GM21825 (cell line): Measurements from ENCODE around the gene ALK.
"Not testable (repeated sequence)": the region's sequence is repeated elsewhere in the genome, so short reads cannot be mapped to it uniquely, and the experiment has no call there.

Experiments used
- ATAC-seq: cut with Tn5 transposase; IDR thresholded peaks from one replicate; pipeline ENCODE4 v1.9.1; 2021; ENCODE audit warnings: mild to moderate bottlenecking, moderate library complexity; ENCODE audit not compliant: unreplicated experiment

Gene ALK

DNA sequence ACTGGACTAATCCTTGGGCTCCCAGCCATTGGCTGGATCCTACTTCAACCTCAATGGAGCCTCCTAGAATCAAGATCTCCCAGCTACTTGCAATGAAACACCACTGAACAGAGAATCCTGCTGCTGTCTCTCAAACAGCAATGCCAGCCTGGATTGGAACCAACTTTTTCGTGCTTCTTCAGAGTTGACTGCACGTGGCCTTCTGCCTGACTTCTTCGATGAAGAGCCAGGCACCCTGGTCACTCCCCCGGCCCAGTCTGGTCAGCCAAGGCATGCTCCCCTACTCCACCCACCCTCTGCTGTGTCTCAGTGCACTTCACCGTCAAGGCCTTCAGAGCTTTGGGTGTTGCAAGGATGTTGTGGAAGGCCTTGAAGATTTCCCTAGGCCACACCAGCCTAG is 657.5 kb downstream of the ALK start:
- ATAC-seq, result no peak

DNA sequence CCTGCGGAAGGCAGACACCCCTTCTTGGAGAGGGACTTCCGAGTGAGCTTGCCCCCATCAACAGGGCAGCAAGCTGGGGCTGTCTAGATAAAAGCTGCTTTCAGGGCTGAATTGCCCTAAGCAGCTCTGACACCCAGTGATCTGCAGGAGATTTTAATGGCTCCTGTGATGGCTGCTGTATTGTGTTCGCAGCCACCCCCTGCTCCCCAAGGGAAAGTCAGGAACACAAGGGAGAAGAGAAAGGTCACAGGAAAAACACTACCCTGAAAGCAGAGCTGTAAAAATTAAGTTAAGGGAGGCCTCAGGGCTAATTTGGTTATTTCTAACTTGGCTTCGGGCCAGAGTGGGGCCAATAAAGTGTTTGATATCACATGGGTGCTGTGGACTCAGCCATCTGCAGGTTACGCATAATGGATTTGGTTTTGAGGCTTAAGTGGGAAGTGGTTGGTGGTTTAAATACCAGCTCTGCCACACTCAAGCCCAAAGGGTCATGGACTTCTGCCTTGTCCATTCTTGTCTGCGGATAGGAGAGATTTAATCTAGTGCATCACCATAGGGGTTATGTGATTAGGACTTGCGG is 658.6 kb downstream of the ALK start:
- no peak for ATAC-seq

DNA sequence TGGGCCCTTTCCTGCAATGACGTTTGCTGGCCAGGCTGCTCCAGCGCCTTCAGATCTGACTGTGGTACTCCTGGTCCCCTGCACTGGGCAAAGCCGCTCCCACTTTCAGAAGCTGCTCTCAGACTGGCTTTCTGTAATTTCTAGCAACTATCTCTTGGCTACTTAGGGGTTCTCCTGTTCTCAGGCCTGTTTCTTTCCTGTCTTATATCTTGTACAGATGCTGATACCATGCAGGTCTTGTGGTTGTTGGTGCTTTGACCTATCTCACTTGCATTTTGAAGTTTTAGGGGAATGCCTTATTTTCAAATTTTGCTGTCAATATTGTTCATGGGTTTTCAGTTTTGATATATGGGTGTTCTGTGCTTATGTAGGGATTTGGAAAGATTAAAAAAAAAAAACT is 660.4 kb downstream of the ALK start:
- ATAC-seq, result no peak

DNA sequence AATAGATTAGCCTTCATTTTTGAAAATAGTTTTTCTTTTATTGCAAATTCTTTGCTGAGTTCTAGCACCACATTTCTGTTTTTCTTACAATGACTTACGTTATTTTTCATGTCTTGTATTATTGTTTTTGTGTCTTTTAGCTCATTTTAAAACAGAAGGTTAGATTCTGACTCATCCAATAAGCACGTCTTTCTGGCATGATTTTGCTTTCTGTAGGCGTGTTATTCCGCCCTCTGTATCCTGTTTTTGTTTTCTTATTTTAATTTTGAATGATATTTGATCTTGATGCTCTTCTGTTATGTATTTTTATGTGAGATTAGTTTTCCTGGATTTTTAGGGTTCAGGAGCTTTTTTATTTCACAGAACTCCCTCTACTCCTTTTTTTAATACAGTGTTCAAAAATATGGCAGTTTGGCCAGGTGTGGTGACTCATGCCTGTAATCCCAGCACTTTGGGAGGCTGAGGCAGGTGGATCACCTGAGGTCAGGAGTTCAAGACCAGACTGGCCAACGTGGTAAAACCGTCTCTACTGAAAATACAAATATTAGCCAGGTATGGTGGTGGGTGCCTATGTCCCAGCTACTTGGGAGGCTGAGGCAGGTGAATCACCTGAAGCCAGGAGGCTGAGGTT is 661.1 kb downstream of the ALK start:
- no peak for ATAC-seq

DNA sequence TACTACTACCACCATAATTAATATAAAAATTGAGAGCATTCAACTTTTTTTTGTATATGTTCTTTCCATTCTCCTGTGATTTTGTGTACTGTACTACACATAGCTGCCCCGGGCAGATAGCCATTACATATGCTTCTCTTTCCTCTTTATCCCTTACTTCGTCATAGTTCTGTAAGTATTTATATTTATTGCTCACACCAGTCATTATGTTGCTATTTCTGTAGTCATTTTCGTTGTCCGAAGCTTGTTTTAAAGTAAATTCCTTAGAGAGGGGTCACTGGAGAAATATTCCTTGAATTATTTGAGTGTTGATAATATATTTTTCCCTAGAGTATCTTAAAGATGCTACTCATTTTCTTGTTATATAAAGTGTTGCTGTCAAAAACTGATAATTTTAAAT is 662.2 kb downstream of the ALK start:
- no peak for ATAC-seq

DNA sequence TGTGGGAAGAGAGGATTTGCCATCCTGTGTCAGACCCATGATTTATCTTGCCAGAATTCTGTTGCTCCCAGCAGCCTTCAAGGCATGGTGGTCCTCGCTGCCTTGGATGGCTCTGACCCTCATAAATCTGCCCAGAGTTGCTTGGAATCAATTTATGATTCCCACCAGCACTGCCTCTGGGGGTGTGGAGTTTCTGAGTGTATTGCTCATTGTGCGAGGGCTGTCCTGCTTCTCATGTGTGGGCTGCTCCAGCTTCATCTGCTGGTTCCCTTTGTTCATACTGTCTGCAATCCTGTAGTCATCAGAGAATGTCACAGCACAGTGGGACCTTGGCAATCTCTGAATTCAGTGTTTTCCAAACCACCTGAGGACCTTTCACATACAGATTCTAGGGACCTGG is 666.4 kb downstream of the ALK start:
- ATAC-seq, result no peak

DNA sequence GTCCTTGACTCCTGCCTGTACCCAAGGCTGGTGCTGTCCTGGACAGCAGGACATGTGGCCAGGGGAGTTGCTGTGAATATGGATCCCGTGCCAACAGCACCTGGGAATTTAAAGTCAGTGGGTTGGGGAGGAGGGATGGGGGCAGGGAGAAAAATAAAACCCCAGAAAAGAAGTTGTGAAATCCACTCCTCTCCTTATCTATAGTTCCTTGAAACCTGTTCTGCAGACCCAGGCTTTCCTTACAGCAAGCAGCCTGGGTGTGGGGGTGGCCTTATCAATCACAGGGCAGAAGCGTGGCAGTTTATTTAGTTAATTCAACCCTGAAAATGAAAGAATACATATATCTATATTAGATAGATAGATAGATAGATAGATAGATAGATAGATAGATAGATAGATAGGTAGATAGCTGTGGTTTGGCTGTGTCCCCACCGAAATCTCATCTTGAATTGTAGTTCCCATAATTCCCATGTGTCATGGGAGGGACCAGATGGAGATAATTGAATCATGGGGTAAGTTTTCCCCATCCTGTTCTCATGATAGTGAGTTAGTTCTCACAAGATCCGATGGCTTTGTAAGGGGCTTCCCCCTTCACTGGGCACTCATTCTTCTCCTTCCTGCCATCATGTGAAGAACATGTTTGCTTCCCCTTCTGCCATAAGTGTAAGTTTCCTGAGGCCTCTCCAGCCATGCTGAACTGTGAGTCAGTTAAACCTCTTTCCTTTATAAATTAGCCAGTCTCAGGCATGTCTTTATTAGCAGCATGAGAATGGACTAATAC is 667.7 kb downstream of the ALK start:
- ATAC-seq, result not testable (repeated sequence)

DNA sequence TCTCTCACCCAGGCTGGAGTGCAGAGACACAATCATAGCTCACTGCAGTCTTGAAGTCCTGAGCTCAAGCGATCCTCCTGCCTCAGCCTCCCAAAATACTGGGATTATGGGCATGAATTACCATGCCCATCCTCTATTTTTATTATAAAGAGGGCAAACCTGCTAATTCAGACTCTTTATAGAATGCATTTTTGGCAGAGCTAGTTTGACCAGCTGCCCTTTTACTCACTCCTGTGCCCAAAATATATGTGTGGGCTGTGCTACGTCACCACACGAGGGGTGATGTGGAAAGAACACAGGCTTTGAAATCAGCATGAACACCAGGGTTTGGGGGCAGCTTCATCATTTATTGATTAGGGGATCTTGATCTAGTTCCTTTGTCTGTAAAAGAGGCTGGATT is 668.4 kb downstream of the ALK start:
- ATAC-seq, result no peak

DNA sequence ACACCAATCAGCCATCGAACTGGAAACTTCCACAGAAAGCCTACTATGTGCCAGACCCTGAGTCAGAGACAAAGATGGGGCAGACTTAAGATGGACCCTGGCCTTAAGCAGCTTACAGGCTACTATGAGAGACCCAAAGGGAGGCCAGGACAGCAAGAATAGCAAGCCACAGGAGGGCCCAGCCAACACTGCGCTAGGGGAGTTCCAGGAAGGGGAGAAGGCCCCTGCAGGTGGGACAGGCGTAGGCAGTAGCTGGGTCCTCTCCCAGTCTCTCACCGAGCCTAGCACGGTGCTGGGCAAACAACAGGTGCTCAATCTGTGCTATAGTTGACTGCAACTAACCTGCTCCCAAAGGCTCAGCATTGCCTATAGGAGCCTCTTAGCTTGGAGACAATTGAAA is 670.0 kb downstream of the ALK start:
- no peak for ATAC-seq

DNA sequence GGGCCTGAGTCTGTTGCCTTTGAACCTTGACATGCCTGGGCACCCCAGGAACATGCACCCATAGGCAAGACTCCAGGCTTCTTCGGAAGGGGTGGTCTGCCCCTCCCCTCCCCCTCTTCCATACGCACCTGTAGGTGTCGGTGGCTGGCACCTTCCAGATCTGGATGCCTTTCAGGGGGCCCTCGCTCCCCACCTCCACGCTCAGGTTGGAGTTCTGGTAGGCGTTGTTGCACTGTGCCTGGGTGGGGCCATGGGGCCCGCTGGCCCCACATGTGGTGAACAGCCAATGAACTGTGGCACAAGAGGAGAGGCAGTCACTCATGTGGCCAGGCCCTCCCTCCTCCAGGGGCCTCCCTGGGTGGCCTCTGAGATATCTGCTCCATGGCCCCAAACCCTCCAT is 670.4 kb downstream of the ALK start:
- ATAC-seq, result no peak

DNA sequence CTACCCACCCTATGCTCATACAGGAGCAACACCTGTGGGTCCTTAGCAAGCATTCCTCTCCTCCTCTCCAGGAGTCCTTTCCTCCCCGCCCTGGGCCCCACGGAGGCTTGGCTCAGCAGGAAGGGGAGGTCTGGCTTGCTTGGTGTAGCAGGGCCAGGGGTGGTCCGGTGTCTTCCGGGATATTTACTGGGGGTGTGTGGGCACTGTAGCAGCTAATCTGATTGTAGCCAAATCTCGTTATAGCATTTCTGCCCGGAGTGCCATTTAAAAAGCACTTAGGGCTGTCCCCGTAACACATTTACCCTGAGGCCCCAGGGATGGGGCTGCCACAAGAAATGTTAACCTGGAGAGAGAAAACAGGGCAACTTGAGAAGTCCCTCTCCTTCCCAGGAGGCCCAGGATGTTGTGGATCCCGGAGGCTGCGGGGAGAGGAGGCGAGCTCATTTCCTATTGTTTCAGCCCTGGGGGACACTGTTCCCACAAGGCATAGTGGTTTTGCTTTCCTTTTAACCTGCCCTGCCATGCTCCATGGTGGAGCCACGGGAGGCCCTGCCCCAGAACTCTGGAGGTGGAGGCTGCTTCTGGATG is 671.6 kb downstream of the ALK start:
- no peak for ATAC-seq

DNA sequence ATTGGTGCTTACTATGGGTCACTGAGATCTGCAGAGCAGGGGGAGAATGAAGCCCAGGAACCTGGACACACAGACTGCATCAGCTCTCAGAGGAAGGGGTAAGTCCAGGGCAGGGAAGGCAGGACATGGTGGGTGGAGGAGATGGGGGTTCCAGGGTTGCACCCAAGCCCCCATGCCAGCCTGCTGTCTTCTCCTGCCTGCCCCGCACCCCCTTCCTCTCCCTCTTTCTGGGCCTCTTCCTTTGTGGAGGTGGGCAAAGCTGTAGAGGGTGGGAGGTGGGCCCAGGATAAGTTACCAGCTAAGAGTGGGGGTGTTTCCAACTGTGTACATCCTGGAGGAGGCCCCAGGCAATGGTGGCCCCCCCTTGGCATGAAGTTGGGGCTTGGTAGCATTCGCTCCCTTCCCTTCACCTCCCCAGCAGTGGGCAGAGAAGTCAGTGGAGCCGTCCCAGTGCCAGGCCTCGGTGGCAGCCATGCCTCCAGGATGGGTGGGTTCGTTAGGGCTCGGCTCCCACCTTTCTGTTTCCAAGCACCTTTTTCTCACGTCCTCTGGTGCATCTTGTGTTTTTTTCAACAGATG is 674.0 kb downstream of the ALK start:
- no peak for ATAC-seq

DNA sequence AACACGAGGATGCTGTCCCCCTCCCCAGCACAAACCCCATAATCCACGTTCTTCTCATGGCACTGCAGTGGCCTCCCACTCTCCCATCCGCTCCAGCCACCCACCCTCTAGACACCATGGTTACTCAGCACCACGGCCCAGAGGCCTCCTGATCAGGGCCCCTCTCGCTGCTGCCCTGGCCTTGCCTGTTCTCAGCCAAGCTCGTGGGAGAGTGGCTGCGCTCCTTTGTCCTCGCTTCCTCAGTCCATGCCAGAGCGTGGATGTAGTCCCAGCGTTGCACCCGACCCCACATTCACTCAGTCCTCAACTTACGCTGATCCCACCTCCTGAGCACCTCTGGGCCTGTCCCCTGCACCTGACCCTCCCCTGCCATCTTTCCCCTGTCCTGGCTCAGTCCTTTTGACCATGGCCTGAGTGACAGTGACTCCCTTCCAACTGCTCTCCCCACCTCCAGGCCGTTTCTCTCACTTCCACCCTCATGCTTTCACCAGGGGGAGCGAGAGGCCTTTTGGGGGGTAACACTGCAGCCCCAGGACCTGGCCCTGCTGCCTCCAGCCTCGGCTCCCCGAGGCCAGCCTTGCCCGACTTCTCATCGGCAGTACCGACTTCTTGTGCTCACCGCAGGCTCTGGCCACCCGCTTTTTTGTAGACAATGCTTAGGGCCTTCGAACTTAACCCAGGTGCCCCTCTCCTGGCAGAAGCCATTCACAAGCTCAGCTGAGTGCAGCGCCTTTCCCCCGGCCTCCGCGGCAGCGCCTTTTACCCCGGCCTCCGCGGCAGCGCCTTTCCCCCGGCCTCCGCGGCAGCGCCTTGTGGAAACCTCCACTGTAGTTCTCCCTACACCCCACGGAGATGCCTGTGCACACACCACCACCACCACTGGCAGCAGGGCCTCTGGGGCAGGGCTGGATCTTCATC is 674.7 kb downstream of the ALK start:
- ATAC-seq, result no peak

DNA sequence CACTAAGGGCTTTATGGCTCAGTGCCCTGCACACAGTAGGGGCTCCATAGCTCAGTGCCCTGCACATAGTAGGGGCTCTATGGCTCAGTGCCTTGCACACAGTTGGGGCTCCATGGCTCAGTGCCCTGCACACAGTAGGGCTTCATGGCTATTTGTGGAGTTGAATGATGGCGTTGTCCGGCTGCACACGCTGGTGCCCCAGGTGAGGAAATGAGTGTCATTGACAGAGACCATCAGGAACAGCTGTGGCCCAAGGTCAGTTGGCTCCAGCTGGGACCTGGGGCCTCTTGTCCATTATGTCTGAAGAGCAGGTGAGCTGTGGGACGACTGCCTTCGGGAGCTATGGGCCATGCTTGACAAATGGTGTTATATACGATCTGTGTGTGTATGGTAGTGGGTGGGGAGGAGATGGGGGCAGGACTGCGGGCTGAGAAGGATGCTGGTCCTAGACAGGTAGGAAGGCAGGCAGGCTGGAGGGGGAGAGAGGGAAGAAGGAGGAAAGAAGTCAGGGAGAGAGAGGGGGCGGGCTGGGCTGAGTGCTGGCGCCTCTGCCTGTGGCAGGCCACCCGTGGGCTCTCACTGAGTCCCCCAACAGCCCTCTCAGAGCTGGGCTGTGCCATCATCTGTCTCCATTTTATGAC is 675.5 kb downstream of the ALK start:
- ATAC-seq, result no peak

DNA sequence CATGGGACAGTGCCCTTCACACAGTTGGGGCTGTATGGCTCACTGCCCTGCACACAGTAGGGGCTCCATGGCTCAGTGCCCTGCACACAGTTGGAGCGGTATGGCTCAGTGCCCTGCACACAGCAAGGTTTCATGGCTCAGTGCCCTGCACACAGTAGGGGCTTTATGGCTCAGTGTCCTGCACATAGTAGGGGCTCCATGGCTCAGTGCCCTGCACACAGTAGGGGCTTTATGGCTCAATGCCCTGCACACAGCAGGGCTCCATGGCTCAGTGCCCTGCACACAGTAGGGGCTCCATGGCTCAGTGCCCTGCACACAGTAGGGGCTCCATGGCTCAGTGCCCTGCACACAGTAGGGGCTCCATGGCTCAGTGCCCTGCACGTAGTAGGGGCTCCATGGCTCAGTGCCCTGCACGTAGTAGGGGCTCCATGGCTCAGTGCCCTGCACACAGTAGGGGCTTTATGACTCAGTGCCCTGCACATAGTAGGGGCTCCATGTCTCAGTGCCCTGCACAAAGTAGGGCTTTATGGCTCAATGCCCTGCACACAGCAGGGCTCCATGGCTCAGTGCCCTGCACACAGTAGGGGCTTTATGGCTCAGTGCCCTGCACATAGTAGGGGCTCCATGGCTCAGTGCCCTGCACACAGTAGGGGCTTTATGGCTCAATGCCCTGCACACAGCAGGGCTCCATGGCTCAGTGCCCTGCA is 676.2 kb downstream of the ALK start:
- not testable (repeated sequence) for ATAC-seq

DNA sequence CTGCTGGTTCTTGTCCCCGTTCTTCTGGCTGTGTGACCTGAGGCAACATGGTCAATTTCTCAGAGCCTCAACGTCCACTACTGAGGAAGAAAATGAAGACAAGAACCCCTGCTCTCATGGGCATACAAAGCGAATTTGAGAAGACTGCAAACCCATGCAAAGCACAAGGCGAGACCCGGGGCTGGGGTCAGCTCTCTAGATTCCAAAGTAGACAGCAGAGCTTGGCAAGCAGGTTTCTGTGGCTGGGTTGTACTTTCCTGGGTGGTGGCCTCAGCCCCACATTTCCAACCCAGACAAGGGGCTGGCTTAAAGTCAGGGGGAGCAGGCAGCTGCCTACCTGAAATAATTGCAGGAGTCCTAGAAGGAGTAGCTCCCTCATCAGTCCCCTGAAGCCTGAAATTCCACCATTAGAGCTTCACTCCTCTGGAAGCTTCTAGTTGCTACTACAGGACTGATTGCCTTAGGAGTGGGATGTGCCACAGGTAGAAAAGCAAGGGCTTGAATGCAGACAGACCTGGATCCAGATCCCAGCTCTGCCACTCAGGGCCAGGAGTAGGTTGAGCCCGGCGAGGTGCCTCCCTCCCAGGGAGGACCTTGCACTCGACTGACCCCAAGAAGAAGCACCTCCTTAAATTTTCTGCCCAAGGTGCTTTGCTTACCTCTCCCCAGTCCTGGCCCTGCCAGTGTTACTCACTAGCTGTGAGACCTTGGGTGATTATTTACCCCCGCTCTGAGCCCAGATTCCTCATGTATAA is 678.6 kb downstream of the ALK start:
- ATAC-seq, result no peak

DNA sequence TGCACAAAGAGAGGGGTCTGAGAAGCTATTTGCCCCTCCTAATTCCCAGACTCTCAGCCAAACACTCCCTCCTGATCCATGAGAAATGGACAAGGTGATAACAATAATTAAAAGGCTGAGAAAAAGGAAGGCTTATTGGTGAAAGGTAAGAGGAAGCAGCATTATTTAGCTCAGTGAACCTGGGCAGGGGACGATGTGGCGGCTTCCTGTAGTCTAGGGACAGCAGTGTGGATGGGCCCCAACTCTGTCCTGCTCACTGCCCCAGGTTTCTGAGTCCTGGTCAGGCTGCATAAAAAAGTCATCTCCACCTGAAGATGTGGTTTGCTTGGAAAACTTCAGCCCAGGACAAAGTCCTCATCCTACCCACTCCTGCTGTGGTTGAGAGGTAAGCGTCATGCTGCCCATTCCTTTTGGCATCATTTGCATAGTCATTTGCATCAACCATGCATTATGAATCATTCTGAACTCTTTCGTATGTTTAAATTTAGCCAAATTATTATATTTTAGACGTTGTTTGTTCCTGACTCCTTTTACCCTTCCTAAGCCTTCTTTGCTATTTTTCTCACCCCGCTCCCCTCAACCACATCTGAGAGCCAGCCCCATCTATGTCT is 679.3 kb downstream of the ALK start:
- no peak for ATAC-seq

DNA sequence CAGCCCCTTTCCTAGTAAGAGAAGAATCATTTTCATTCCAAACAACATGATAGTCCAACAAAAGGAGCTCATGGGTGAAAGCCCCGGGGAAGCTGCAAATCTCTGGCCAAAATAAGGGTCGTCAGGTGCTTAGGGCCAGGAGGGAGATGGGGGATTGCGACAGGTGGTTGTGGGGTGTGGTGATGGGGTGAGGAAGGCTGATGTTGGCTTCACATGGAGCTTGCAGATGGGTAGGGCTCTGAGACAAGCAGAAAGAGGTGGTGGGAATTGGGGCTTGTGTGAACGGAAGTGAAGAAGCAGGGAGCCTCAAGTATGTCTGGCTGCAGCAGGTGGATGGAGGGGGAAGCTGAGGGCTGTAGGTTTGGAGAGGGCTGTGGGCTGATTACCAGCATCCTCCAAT is 680.0 kb downstream of the ALK start:
- no peak for ATAC-seq
